DOHH2 (cell line): Measurements from ENCODE around the gene RRAGA.
A peak's percentile ranks its signal among the peaks of the same experiment; 100 is the strongest.

ENCODE experiments used
- EZH2phosphoT487 ChIP-seq: fragments of 200-600 bp; sonication (generic); IDR thresholded peaks from 2 replicates; pipeline ENCODE4 v1.6.1; 2017; ENCODE audit warnings: borderline replicate concordance, mild to moderate bottlenecking, antibody characterized with exemption, low read length, moderate library complexity, mixed read lengths
- TF ChIP-seq, protein P1 (sequence below): fragments of 200-600 bp; sonication (generic); IDR thresholded peaks from one replicate; pipeline ENCODE4 v1.5.1; 2014; ENCODE audit warnings: antibody characterized with exemption, mild to moderate bottlenecking, low read depth, low read length; ENCODE audit not compliant: poor library complexity, severe bottlenecking

DNA sequence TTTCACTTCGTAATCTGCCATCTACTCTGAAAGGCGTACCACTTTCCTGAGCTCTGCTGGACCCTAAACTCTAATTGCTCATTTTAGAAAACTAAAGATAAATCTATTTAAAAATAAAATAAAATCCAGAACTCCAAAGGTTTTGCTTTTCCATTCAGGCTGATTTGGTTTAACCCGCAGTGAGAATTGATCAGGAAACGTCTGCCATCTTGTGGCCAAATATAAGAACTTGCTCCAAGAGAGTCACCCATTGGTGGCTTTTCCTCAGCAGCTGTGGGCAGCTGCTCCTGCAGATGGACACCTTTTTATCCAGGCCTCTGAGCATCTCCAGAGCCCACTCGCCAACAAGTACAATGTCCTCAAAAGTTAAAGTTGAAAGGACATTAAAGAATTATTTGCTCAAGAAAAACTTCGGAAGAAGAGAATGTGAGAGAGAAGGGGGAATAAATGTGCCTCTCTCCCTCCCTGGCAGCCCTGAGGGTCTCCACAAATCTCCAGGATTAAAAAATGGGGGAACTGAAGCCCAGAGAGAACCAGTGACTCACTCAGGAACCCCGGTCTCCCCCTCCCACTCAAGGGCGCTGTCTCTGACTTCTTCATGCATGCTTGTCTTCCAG is 20.3 kb upstream of the RRAGA start:
- TF ChIP-seq, protein P1, sequence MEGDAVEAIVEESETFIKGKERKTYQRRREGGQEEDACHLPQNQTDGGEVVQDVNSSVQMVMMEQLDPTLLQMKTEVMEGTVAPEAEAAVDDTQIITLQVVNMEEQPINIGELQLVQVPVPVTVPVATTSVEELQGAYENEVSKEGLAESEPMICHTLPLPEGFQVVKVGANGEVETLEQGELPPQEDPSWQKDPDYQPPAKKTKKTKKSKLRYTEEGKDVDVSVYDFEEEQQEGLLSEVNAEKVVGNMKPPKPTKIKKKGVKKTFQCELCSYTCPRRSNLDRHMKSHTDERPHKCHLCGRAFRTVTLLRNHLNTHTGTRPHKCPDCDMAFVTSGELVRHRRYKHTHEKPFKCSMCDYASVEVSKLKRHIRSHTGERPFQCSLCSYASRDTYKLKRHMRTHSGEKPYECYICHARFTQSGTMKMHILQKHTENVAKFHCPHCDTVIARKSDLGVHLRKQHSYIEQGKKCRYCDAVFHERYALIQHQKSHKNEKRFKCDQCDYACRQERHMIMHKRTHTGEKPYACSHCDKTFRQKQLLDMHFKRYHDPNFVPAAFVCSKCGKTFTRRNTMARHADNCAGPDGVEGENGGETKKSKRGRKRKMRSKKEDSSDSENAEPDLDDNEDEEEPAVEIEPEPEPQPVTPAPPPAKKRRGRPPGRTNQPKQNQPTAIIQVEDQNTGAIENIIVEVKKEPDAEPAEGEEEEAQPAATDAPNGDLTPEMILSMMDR, result peak; percentile 54
- TF ChIP-seq EZH2phosphoT487, result no peak
